ENCODE data around the gene CRYBA1.
"Not testable (repeated sequence)": the region's sequence is repeated elsewhere in the genome, so short reads cannot be mapped to it uniquely, and the experiment has no call there.

Gene CRYBA1

GRCh38 chr17:29238133-29238850 is 8.4 kb upstream of the CRYBA1 start:
- peak; percentile 39 for DNase-seq

- no peak for DNase-seq
Observed at GRCh38 chr17:29240477-29240876, 6.2 kb upstream of the CRYBA1 start.

DNA sequence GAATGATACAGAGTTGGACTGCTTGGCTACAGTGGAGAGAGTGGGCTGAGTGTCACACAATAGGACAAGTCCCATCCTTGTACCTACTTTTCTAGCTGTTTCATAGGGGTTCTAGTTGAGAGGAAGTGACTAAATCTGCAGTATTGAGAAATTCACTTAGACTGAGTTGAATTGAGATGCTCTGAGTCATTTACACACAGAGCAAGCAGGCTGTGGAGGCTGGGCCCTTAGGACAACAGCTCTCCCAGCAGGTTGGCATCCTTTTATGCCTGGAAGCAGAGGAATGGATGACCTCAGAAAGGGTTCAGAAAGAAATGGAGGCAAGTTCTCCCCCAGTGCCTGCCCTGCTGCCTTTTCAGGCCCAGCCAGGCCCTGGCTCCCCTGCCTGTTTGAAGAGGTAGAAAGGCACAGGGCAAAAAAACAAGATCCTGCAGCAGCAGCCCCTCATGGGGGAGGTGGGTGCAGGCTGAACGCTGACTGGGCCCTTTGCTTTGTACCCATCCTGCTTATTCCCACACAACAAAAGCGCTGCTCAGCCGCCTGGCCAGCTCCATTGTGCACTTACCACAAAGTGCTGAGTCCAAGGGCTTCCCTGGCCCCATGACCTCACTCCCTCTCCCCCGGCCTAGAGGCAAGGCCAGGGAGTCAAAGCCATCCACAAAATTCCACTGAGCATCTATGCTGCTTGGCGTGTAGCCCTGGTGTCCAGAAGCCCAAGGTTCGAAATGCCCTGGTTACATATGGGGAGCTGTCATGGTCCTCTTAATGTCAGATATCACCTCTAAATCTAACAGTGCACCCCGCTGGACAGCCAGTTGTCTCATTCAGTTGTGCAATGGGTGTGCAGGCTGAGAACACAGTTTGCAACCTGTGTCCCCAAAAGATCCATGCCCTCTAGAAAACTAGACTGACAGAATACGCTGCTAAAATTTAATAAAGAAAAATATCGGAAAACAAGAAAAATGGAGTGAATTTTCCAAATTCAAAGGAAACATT is 5.4 kb upstream of the CRYBA1 start:
- peak; percentile 97 for DNase-seq

DNA sequence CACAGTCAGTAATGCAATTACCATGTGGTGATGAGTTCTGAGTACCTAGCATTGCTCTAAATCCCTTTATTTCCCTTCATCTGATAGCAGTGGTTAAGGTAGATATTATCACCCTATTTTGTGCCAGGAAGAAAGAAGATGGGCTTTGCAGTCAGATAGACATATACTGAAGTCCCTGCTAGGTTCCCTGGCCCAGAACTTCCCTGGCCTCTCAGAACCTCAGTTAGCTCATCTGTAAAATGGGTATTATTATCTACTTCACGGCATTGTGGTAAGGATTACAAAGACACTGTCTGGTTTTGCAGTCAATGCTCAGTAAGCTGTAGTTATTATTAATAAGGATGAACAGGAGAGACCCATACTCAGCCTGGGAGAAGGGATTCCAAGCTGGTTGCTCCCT is 4.6 kb upstream of the CRYBA1 start:
- DNase-seq, result no peak

- DNase-seq, result no peak
Observed at GRCh38 chr17:29242790-29243189, 3.9 kb upstream of the CRYBA1 start.

GRCh38 chr17:29243792-29244191 is 2.9 kb upstream of the CRYBA1 start:
- DNase-seq, result peak; percentile 59

DNA sequence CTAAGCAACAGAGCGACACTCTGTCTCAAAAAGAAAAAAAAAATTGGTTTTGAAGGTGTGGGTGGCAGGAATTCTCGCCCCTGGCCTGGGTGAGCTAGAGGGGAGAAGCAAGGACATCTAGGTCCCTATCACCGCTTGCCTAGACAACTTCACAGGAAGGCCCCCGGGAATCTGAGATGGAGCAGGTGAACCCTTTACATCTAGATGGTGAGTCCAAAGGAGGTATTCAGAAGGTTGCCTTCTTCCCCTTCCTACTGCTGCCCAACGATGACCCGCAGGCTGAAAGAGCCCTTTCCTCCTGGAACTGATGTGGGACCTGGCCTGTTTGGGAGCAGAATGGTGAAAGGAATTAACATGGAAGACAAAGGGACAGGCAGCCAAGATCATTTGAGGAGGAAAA is 1.3 kb upstream of the CRYBA1 start:
- no peak for DNase-seq

DNA sequence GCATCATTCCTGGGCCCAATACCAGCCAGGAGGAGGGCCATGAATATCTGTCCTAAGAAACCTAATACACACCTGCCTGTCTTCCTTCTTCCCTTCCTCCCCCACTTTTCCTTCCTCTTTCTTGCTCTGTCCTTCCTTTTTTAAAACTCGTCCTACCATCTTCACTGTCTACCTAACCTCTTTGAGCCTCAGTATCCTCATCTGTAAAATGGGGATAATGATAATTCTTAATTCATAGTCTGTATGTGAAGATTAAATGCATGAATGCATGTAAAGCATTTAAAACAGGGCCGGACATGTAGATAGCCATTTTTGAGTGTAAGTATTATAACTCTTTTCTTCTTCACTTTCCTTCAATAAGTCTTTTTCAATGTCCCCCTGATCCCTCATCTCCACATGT is 560 bp downstream of the CRYBA1 start:
- no peak for DNase-seq

DNA sequence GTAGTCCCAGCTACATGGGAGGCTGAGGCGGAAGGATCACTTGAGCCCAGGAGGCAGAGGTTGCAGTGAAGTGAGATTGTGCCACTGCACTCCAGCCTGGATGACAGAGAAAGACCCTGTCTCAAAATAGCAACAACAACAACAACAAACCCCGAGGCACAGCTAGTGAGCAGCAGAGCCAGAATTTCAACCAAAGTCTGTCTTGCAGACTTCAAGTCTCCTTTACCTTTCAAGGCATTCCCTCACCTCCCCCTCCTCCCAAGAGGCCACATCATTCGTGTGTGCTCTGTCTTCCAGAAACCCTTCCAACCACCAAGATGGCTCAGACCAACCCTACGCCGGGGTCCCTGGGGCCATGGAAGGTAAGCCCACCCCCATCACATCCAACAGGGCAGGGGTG is 2.2 kb downstream of the CRYBA1 start:
- DNase-seq, result no peak

GRCh38 chr17:29250666-29251065 is 4.0 kb downstream of the CRYBA1 start:
- DNase-seq, result peak; percentile 91

- no peak for DNase-seq
Observed at GRCh38 chr17:29251184-29251583, 4.5 kb downstream of the CRYBA1 start.

DNA sequence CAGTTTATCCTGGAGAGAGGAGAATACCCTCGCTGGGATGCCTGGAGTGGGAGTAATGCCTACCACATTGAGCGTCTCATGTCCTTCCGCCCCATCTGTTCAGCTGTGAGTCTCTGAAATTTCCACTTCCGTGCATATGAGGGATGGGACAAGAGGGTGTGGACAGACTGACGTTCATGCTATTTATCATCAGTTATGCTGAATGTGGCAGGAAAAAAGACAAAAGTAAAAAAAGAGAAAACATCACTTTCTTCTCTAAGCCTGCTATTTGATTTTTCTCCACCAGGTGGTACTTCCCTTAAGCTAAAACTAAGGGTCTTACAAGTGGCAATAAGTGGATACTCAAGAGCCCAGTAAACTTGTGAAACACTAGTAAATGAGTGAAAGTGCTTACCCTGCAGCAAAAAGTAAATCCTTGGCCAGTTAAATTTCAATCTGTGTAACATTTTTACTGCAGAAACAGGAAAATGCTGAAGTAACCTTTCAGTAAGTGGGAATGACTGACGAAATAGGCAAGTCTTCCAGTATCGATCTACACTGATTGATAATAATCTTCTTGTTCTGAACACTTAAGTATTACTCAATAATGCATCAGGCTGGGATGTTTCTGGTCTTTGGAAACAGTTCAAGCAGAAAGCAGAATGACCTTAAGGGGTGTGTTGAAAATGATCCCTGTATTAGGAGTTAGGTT is 5.6 kb downstream of the CRYBA1 start:
- peak; percentile 59 for DNase-seq

- no peak for DNase-seq
Observed at GRCh38 chr17:29253037-29253436, 6.4 kb downstream of the CRYBA1 start.

- DNase-seq, result no peak
Observed at GRCh38 chr17:29255926-29256522, 9.4 kb downstream of the CRYBA1 start.

- DNase-seq, result peak; percentile 49
Observed at GRCh38 chr17:29256735-29257466, 10.2 kb downstream of the CRYBA1 start.

GRCh38 chr17:29257756-29258155 is 11.1 kb downstream of the CRYBA1 start:
- DNase-seq, result peak; percentile 34

DNA sequence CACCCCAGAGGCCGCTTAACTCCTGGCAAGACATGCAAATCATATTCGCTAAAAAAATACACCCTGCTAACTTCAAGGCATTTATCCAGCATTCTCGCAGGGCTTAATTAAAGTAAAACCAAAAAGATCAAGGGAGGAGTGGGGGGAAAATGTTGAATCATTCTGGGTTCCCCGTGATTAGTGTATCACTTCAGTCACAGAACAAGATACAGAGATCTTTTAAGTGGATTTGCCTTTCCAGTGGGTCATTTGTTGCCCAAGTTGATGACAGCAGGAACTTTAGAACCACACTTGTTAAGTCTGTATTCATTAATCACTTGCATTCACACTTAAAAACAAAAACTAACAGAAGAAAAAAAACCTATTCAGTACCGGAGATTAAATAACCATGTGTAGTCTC is 17.3 kb downstream of the CRYBA1 start:
- no peak for DNase-seq

DNA sequence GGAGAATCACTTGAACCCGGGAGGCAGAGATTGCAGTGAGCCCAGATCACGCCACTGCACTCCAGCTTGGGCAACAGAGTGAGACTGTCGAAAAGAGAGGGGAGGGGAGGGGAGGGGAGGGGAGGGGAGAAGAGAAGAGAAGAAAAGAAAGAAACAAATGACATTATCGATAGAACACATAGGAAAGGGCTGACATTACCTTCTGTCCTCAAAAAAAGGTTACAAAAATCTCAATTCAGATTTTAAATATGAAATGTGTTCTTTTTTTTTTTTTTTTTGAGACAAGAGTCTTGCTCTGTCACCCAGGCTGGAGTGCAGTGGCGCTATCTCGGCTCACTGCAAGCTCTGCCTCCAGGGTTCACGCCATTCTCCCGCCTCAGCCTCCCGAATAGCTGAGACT is 25.3 kb downstream of the CRYBA1 start:
- DNase-seq, result not testable (repeated sequence)

GRCh38 chr17:29273924-29274323 is 27.3 kb downstream of the CRYBA1 start:
- no peak for DNase-seq

- no peak for DNase-seq
Observed at GRCh38 chr17:29278692-29279091, 32.0 kb downstream of the CRYBA1 start.

DNA sequence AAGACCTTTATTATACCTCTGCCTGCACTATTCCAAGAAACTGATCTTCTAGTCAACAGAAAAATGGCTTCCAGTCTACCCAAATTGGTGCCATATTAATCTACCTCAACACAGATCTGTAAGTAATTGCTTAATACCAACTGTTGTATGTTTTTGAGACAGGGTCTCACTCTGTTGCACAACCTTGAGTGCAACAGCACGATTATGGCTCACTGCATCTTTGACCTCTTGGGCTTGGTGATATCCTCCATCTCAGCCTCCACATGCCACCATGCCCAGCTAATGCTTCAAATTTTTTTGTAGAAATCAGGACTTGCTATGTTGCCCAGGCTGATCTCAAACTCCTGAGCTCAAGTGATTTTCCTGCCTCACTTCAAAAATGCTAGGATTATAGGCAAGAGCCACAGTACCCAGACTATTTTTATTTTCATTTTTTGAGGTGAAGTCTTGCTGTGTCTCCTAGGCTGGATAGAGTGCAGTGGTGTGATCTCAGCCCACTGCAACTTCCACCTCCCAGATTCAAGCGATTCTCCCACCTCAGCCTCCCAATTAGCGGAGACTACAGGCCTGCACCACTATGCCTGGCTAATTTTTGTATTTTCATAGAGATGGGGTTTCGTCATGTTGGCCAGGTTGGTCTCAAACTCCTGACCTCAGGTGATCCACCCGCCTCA is 32.9 kb downstream of the CRYBA1 start:
- DNase-seq, result no peak

All from fibroblast of skin of abdomen (primary cell).